Neural cell (in vitro differentiated cells): ENCODE measurements around the gene TRPT1.

Source experiments
- CTCF ChIP-seq: fragments of 450-650 bp; IDR thresholded peaks from 2 replicates; pipeline ENCODE4 v1.5.1; 2014; ENCODE audit warnings: antibody characterized with exemption, mild to moderate bottlenecking, moderate library complexity; ENCODE audit not compliant: poor library complexity, severe bottlenecking
- EP300 ChIP-seq: fragments of 450-650 bp; conservative IDR thresholded peaks from 2 replicates; pipeline ENCODE4 v1.6.1; 2014; ENCODE audit warnings: antibody characterized with exemption, mild to moderate bottlenecking, moderate library complexity; ENCODE audit not compliant: poor library complexity, severe bottlenecking
- EZH2 ChIP-seq: fragments of 200-600, 300-800 bp; shearing (Covaris generic), sonication (generic); IDR thresholded peaks from 2 replicates; pipeline ENCODE4 v1.6.1; 2014; ENCODE audit warnings: antibody characterized with exemption, low read length, borderline replicate concordance, mild to moderate bottlenecking; ENCODE audit not compliant: insufficient read depth, poor library complexity, severe bottlenecking
- MXI1 ChIP-seq: fragments of 450-650 bp; conservative IDR thresholded peaks from 2 replicates; pipeline ENCODE4 v1.6.1; 2014; ENCODE audit warnings: antibody characterized with exemption, mild to moderate bottlenecking; ENCODE audit not compliant: poor library complexity, severe bottlenecking
- POLR2AphosphoS5 ChIP-seq: IDR thresholded peaks from 2 replicates; pipeline ENCODE4 v1.6.1; 2012
- REST ChIP-seq: IDR thresholded peaks from 2 replicates; pipeline ENCODE4 v1.6.1; 2012; ENCODE audit warnings: borderline replicate concordance
- TAF1 ChIP-seq: IDR thresholded peaks from 2 replicates; pipeline ENCODE4 v1.6.1; 2012; ENCODE audit warnings: low read depth

GRCh38 chr11:64258356-64258755, 32.4 kb upstream of the TRPT1 start:
- TF ChIP-seq CTCF (no peak), EZH2 (no peak), POLR2AphosphoS5 (no peak), TAF1 (no peak), REST (no peak), MXI1 (no peak), EP300 (no peak)
